HG02885 (cell line): ENCODE data around the gene CDK18.

Experiments used
- ATAC-seq: cut with Tn5 transposase; IDR thresholded peaks from one replicate; pipeline ENCODE4 v1.9.1; 2021; ENCODE audit warnings: mild to moderate bottlenecking; ENCODE audit not compliant: unreplicated experiment, poor library complexity

Gene CDK18

GRCh38 chr1:205535096-205535495 is 30.6 kb downstream of the CDK18 start:
- no peak for ATAC-seq

GRCh38 chr1:205535866-205536758 is 31.6 kb downstream of the CDK18 start:
- ATAC-seq: no peak

DNA sequence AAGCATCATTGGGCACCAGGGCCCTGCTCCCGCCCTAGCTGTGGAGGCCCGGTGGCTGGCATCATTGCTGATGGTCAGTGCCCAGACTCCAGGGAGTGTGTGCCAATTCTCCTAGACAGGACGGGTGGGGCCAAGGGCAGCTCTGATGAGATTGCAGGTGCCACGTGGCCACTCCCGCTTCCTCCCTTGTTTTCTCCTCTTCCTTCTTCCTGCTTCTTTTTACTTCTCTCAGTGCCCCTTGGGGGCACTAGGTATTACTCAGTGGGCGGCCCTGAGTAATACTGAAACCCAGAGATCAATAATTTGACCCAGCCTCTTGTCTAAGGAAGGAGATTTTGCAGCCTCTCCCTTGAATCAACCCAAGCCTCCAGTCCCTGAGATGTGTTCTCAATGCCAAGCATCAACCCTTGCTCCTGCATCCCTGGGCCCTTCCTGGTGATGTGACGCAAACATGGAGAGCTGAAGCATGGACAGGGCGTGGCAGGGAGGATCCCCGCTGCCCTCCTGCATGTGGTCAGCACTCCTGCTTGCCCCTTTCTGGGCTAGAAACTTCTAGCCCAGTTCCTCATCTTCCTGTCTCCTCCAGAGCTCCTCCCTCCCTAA is 32.4 kb downstream of the CDK18 start:
- ATAC-seq: no peak

DNA sequence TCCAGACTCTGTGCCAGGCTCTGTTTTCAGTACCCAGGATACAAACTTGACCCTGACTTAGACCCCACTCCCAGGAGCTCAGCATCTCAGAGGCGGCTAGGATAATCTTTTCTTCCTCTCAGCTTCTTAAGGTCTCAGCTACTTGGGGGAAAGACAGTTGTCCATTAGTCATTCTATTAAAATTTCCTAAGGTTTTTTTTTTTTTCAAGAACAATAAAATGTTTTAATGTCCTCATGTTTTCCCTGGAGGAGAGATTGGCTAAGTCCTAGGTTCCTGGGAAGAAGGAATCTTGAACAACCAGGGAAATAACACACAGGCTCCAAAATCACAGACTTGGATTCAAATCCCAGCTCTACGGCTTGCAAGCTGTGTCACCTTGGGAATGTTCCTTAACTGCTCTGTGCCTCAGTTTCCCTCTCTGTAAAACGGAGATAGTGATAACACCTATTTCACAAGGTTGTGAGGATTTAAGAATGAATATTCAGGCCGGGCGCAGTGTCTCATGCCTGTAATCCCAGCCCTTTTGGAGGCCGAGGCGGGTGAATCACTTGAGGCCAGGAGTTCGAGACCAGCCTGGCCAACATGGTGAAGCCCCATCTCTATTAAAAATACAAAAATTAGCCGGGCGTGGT is 33.0 kb downstream of the CDK18 start:
- no peak for ATAC-seq

- no peak for ATAC-seq
Observed at GRCh38 chr1:205538235-205538840, 33.9 kb downstream of the CDK18 start.

DNA sequence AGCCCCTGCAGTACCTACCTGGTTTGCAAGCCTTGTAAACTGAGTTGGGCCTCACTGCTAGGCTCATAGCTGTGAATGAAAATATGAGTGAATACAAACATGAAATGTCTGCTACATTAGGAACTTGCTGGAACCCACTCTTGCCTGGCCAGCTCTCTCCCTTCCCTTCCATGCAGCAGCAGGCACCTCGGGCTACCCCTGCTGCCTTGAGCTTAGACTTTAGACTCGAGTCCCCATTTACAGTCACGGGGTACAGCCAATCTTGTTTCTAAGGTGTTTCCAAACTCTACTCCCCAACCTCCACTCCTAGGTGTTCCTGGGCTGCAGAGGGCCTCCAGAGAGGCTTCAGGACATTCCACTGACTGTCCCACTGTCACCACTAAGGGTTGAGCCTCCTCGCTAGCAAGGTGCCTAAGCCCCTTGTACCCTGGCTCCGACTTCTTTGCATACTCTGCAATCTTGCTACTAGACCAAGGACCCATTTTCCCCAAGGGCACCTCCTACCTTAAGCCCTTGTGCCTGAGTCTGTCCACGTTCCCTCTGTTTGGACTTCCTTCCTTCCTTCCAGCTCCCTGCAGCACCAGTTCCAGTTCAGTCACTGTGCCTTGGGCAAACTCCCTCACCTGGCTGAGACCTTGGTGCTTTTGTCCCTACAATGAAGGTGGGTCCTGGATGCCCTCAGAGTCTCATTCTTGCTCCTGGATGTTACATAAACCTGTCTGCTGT is 36.9 kb downstream of the CDK18 start:
- no peak for ATAC-seq

GRCh38 chr1:205542367-205542766 is 37.9 kb downstream of the CDK18 start:
- ATAC-seq: no peak

DNA sequence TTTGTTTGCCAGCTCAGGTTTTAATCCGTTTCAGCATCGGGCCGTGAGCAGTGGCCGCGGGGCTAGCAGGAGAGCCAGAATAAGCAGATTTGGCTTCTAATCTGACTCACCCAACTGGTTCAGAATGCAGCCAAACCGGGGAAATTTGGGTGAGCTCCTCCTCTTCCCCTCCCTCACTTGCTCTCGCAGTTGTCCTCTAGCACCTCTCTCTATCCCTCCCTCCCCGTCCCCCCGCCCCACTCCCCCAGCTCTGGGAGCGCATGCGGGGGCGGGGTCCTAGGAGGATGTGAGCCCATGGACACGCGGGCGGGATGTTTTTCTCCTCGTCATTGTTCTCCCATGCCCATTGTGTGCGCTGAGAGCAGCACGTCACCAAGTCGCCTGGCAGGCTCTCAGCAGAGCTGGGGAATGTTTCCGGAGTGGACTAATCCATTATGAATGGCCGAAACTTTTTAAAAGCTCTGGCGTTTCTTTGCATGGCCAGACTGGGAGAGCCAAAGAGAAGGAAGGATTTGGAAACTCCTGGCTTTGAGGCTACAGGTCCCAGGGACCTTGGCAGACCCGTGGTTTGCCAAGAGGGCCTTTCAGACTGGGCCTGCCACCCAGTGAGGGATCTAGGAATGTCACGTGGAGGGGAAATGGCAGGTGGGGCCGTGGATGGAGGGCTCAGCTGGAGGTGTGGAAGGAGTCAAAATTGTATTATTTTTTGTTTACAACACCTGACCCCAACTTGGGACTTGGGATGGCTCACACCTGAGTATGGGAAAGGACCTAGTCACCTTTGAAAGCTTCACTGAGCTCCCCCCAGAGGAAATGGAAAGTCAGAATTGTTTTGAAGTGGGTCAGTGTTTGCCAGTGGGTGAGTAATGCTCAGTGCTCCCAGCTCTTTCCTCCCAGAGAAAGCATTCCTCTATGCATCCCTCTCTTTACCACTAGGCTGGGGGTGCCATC is 39.2 kb downstream of the CDK18 start:
- ATAC-seq: no peak

- ATAC-seq: no peak
Observed at GRCh38 chr1:205545001-205545919, 40.8 kb downstream of the CDK18 start.

GRCh38 chr1:205545991-205546390 is 41.5 kb downstream of the CDK18 start:
- ATAC-seq: no peak

DNA sequence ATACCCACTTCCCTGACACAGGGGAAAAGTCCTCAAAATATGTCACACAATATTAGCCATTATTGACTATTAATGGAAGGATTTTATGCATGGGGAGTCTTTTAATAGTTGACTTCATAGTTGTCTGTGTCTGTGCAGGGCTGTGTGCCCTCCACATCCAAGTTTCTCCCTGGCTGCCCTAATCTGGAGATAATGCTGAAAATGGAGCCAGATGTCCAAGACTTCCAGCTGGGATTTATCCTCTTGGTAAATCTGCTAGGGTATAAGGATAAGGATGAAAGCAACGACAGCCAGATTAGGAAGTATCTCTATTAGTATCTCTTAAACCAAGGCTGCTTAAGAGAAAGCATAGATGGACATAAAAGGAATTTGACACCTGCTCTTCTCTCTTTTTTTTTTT is 42.1 kb downstream of the CDK18 start:
- no peak for ATAC-seq

GRCh38 chr1:205547936-205548827 is 43.7 kb downstream of the CDK18 start:
- ATAC-seq: no peak

GRCh38 chr1:205554026-205554811 is 49.8 kb downstream of the CDK18 start:
- no peak for ATAC-seq

DNA sequence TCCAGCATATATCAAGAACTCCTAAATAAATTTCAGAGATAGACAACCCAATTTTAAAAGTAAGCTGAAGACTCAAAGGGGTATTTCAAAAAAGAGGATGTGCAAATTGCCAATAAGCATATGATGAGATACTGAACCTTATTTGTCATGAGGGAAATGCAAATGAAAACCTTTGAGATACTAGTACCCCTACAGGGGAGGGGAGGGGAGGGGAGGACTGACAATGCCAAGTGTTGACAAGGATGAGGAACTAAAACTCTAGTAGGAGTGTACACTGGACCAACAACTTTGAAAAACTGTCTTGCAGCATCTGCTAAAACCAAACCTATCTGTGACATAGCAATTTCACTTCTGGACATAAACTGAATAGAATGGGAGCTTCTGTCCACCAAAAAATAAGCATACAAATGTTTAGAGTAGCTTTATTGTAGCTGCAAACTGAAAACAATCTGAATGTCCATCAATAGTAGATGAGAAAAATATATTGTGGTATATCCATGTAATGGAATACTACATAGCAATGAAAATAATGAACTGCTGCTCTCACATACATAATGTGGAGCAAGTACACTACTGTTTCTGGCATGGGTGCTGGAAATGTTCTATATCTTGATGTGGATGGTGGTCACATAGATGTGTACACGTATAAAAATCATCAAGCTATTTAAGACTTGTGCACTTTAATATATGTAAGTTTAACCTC is 57.2 kb downstream of the CDK18 start:
- no peak for ATAC-seq

GRCh38 chr1:205563927-205564441 is 59.5 kb downstream of the CDK18 start:
- ATAC-seq: no peak

GRCh38 chr1:205565799-205566198 is 61.3 kb downstream of the CDK18 start:
- no peak for ATAC-seq
